Right atrium auricular region (tissue), 2 donors: ENCODE data around the gene EVA1A. TPM values are rescaled to one million over a fixed set of nuclear protein-coding genes. Genes with fewer than 3 reads are reported as not detected.
"Not testable (repeated sequence)": the region's sequence is repeated elsewhere in the genome, so short reads cannot be mapped to it uniquely, and the experiment has no call there.

Experiments used
- DNase-seq: peaks from one replicate; pipeline ENCODE4 v3.0.0-alpha.2; 2019; ENCODE audit warnings: low spot score
- H3K27ac ChIP-seq, 2 donors: fragments of 200-600 bp; sonication (generic); 1 replicate in 1 of 2; 2 replicates in 1 of 2; pipeline ENCODE4 v1.5.1; 2016 to 2019
- H3K27me3 ChIP-seq, 2 donors: fragments of 200-600 bp; sonication (generic); one replicate each; pipeline versions ENCODE4 v1.5.1 to v1.6.0; 2017 to 2019
- H3K36me3 ChIP-seq: fragments of 200-600 bp; sonication (generic); one replicate; pipeline ENCODE4 v1.5.1; 2016
- H3K4me1 ChIP-seq, 2 donors: fragments of 200-600 bp; sonication (generic); one replicate each; pipeline versions ENCODE4 v1.5.1 to v1.6.0; 2017 to 2019
- H3K4me3 ChIP-seq, 2 donors: fragments of 200-600 bp; sonication (generic); 1 replicate in 1 of 2; 2 replicates in 1 of 2; pipeline ENCODE4 v1.5.1; 2017 to 2019; ENCODE audit warnings: mild to moderate bottlenecking in 1 of 2, moderate library complexity in 1 of 2
- H3K9me3 ChIP-seq, 2 donors: fragments of 200-600 bp; sonication (generic); one replicate each; pipeline ENCODE4 v1.5.1; 2019
- CTCF ChIP-seq, 2 donors: fragments of 200-600 bp; sonication (generic); IDR thresholded peaks; one replicate each; pipeline ENCODE4 v1.5.1; 2019; ENCODE audit warnings: antibody characterized with exemption in 2 of 2
- total RNA-seq, 2 donors: library from RNA; depleted of rRNA; stranded (reverse); fragments of >200 nt; gene quantifications; one replicate each; pipeline ENCODE4 v1.1.0, GENCODE V29; 2016

The EVA1A gene
- total RNA-seq, 2 donors from 2014 or later, result 0.47 to 1.2 TPM

GRCh38 chr2:75493230-75493629, 67.5 kb downstream of the EVA1A start:
- H3K9me3 ChIP-seq, result no peaks in the 10 kb centered on the region
- no peak overlapping the region for H3K4me3 ChIP-seq
- no peaks in the 10 kb centered on the region for H3K4me1 ChIP-seq
- TF ChIP-seq CTCF (IDR thresholded peaks at IDR 0.05), result no peak
- no peaks in the 10 kb centered on the region for H3K27me3 ChIP-seq
- no peak overlapping the region for H3K27ac ChIP-seq
- no peak for DNase-seq
- H3K36me3 ChIP-seq, result no peaks in the 10 kb centered on the region

GRCh38 chr2:75491129-75491753, 69.5 kb downstream of the EVA1A start:
- H3K4me1 ChIP-seq, result no peaks in the 10 kb centered on the region

GRCh38 chr2:75489721-75490120, 71.0 kb downstream of the EVA1A start:
- H3K9me3 ChIP-seq, result no peaks in the 10 kb centered on the region
- no peak for DNase-seq
- H3K4me1 ChIP-seq, result no peaks in the 10 kb centered on the region
- no peak for TF ChIP-seq CTCF (IDR thresholded peaks at IDR 0.05)
- no peak overlapping the region for H3K4me3 ChIP-seq
- no peak overlapping the region for H3K27ac ChIP-seq
- H3K36me3 ChIP-seq, result no peaks in the 10 kb centered on the region
- no peaks in the 10 kb centered on the region for H3K27me3 ChIP-seq

More at GRCh38 chr2:75491129-75491753, 69.5 kb downstream of the EVA1A start:
- Histone ChIP-seq H3K9me3 (no peaks in the 10 kb centered on the region), H3K27ac (no peak overlapping the region), H3K27me3 (no peaks in the 10 kb centered on the region), H3K4me3 (no peak overlapping the region), H3K36me3 (no peaks in the 10 kb centered on the region)
- no peak for TF ChIP-seq CTCF (IDR thresholded peaks at IDR 0.05)
- DNase-seq, result no peak

GRCh38 chr2:75488157-75488556, 72.6 kb downstream of the EVA1A start:
- DNase-seq, result no peak
- no peak for TF ChIP-seq CTCF (IDR thresholded peaks at IDR 0.05)

GRCh38 chr2:75486735-75487134, 74.0 kb downstream of the EVA1A start:
- not testable (repeated sequence) for H3K36me3 ChIP-seq, H3K9me3 ChIP-seq, H3K27me3 ChIP-seq, H3K4me1 ChIP-seq, DNase-seq, H3K4me3 ChIP-seq, H3K27ac ChIP-seq

More at GRCh38 chr2:75488157-75488556, 72.6 kb downstream of the EVA1A start:
- Histone ChIP-seq H3K36me3 (no peaks in the 10 kb centered on the region), H3K9me3 (no peaks in the 10 kb centered on the region), H3K4me1 (no peaks in the 10 kb centered on the region), H3K4me3 (no peak overlapping the region), H3K27me3 (no peaks in the 10 kb centered on the region), H3K27ac (no peak overlapping the region)

- H3K27ac ChIP-seq, result no peak overlapping the region
- no peaks in the 10 kb centered on the region for H3K27me3 ChIP-seq
- H3K9me3 ChIP-seq, result no peaks in the 10 kb centered on the region
- H3K4me1 ChIP-seq, result no peaks in the 10 kb centered on the region
- H3K4me3 ChIP-seq, result no peak overlapping the region
- TF ChIP-seq CTCF (IDR thresholded peaks at IDR 0.05), result no peak
- no peak for DNase-seq
- H3K36me3 ChIP-seq, result no peaks in the 10 kb centered on the region
Observed at GRCh38 chr2:75484840-75485239, 75.9 kb downstream of the EVA1A start.
